Breast epithelium (tissue), 4 donors: ENCODE measurements around the gene CYB5D1. TPM values are rescaled to one million over a fixed set of nuclear protein-coding genes. Genes with fewer than 3 reads are reported as not detected.

Experiments used
- DNase-seq, 2 donors: peaks; one replicate each; pipeline ENCODE4 v3.0.0-alpha.2; 2019; ENCODE audit warnings: low spot score in 2 of 2
- H3K27ac ChIP-seq, 2 donors: fragments of 200-600 bp; sonication (generic) in 1 of 2; one replicate each; pipeline ENCODE4 v1.5.1; 2016 to 2019; ENCODE audit warnings: mild to moderate bottlenecking in 1 of 2
- H3K27me3 ChIP-seq, 2 donors: fragments of 200-600 bp; sonication (generic) in 1 of 2; one replicate each; pipeline versions ENCODE4 v1.5.1 to v1.6.0; 2017 to 2019; ENCODE audit warnings: control low read depth in 1 of 2, mild to moderate bottlenecking in 1 of 2
- H3K36me3 ChIP-seq: fragments of 200-600 bp; one replicate; pipeline ENCODE4 v1.5.1; 2019
- H3K4me1 ChIP-seq, 2 donors: fragments of 200-600 bp; sonication (generic); one replicate each; pipeline ENCODE4 v1.5.1; 2016 to 2019; ENCODE audit warnings: control low read depth in 1 of 2
- H3K4me3 ChIP-seq, 3 donors: fragments of 200-600 bp; sonication (generic); 1 replicate in 2 of 3; 2 replicates in 1 of 3; pipeline ENCODE4 v1.5.1; 2016 to 2019; ENCODE audit warnings: mild to moderate bottlenecking in 3 of 3, moderate library complexity in 2 of 3
- H3K9me3 ChIP-seq, 2 donors: fragments of 200-600 bp; sonication (generic) in 1 of 2; one replicate each; pipeline ENCODE4 v1.5.1; 2016 to 2019; ENCODE audit warnings: control low read depth in 1 of 2
- POLR2A ChIP-seq: fragments of 450-650 bp; IDR thresholded peaks from one replicate; pipeline ENCODE4 v1.6.1; 2016; ENCODE audit warnings: antibody characterized with exemption, mild to moderate bottlenecking, moderate library complexity
- POLR2AphosphoS5 ChIP-seq, 3 donors: sonication (generic); formaldehyde crosslinking; IDR thresholded peaks; one replicate each; pipeline ENCODE4 v1.6.1; 2017; ENCODE audit warnings: antibody characterized with exemption in 3 of 3
- intact Hi-C: fragments of 100-400 bp; cut with DNase I; formaldehyde crosslinking; loops from one replicate; pipeline ENCODE4 v1.15.1; 2023; ENCODE audit warnings: low total_unique reads
- total RNA-seq, 3 donors: library from RNA; depleted of rRNA; stranded (reverse); fragments of >200 nt; gene quantifications; one replicate each; pipeline ENCODE4 v1.1.0, GENCODE V29; 2016
- TF ChIP-seq, protein P1 (sequence below), 3 donors: fragments of 450-650 bp; IDR thresholded peaks; one replicate each; pipeline ENCODE4 v1.5.1; 2016 to 2017; ENCODE audit warnings: antibody characterized with exemption in 3 of 3, mild to moderate bottlenecking in 3 of 3, moderate library complexity in 3 of 3

CYB5D1 gene
- total RNA-seq, 3 donors from 2014 or later, result 8.2 to 20.5 (median 13.4) TPM

DNA sequence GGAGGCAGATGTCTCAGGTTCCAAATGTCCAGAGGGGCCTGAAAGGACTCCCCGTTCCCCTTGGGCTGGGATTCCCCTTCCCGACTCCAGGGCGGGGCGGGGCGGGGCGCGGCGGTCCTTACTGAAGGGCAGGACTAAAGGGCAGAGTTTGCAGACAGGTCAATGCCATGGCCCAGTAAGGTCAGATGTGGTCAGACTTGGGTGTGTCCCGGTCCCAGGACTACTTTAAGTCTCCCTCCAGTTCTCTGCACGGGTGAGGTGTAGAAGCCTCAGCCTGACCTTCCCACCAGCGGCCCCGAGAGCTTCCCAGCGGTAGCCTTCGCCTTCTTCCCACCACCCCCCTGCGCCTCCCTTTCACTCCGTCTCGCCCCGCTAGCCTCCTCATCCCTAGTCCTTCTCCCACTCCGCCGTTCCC lies 23.3 kb upstream of the CYB5D1 start:
- TF ChIP-seq POLR2A, result no peak
- no peak for TF ChIP-seq POLR2AphosphoS5 (IDR thresholded peaks at IDR 0.05)
- Histone ChIP-seq H3K4me1 (peaks cover 8 to 28% of the 10 kb centered on the region in 2 donors), H3K9me3 (no peaks in the 10 kb centered on the region), H3K36me3 (no peaks in the 10 kb centered on the region), H3K4me3 (peak overlapping the region; percentile 70 to 74 (median 74)), H3K27me3 (no peaks in the 10 kb centered on the region), H3K27ac (peak overlapping the region; percentile 97 to 99)
- intact Hi-C loops, result no loop called here
- peak; percentile 54 to 65 for DNase-seq

DNA sequence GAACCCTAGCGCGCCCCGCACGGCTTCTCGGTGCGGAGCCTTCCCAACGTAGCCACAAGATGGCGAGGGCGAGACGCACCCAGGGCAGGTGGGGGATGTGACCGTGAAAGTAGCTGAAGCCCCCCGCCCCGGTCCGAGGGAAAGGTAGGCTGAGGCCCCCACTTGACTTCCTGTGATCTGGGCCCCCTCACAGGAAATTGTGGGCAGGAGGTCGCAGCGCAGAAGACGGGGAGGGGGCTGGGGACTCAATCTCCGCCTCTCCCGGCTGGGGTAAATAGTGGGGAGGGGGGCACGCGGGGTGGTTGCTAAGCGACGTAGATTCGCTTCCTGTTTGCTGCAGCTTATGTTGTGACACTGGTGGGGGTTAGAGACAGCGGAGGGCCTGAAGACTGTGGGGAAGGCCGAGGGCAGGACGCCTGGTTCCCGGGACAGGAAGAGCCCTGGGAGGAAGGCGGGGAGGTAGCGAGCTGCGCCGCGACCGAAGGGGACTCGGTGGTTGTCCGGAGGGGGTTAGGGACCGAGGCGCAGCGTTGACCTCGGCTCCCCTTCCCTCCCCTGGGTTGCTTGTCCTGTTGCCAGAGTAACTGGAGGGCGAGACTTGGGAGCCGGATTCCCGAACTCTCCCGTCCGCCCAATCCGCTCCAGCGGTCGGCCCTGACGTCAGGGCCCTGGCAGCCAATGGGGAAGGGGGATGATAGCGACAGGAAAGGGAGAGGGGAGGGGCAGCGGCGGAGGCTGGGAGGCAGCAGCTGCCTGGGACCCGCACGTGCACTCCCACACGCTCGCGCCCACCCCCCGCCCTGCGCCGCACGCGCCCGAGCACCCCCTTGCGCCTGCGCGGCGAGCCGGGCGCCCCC lies 22.6 kb upstream of the CYB5D1 start:
- Histone ChIP-seq H3K4me3 (peak overlapping the region; percentile 70 to 74 (median 74)), H3K4me1 (peaks cover 8 to 29% of the 10 kb centered on the region in 2 donors), H3K36me3 (no peaks in the 10 kb centered on the region), H3K27me3 (no peaks in the 10 kb centered on the region), H3K27ac (peak overlapping the region; percentile 97 to 99), H3K9me3 (no peaks in the 10 kb centered on the region)
- intact Hi-C loops, result no loop called here
- DNase-seq, result peak; percentile 97
- peak; percentile 69 to 88 (median 84) for TF ChIP-seq POLR2AphosphoS5 (IDR thresholded peaks at IDR 0.05)
- TF ChIP-seq POLR2A, result peak; percentile 85
- TF ChIP-seq, protein P1, sequence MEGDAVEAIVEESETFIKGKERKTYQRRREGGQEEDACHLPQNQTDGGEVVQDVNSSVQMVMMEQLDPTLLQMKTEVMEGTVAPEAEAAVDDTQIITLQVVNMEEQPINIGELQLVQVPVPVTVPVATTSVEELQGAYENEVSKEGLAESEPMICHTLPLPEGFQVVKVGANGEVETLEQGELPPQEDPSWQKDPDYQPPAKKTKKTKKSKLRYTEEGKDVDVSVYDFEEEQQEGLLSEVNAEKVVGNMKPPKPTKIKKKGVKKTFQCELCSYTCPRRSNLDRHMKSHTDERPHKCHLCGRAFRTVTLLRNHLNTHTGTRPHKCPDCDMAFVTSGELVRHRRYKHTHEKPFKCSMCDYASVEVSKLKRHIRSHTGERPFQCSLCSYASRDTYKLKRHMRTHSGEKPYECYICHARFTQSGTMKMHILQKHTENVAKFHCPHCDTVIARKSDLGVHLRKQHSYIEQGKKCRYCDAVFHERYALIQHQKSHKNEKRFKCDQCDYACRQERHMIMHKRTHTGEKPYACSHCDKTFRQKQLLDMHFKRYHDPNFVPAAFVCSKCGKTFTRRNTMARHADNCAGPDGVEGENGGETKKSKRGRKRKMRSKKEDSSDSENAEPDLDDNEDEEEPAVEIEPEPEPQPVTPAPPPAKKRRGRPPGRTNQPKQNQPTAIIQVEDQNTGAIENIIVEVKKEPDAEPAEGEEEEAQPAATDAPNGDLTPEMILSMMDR (IDR thresholded peaks at IDR 0.05), result peak; percentile 61 to 92 (median 78)

DNA sequence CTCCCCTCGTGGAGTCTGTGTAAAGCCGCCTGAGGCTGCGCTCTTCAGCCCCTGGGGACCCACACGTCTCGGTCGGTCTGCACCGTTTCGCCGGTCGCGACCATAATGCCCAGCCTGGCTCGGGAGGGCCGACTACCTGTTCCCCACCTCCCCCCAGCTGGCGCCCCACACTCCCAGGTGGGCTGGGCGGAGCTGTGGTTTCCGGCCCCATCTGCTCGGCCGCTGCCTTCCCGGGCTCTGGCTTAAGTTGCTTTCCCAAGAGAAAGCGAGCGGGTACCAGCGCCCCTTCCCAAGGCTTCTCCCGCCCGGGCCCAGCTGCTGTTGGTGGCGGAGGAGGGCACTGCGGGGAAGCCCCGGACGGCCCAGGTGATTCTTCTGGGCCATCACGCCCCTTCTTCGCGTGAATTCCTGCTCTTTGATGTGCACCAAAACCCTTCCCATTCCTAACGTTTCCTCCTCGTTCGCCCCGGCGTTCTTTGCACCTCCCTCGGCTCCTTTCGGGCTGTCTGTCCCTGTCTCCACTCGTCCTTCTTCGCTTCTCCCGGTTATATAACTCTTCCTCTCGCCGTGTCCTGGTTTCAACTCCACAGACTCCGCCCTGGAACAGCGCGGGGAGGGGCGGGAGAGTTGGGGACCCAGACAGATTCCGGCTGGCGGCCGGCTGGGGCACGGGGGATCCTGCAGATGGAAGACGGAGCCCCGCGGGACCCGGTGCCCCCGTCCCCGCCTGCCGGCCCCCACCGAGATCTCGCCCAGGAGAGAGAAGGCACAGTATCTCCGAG lies 21.8 kb upstream of the CYB5D1 start:
- intact Hi-C loops, result no loop called here
- no peaks in the 10 kb centered on the region for H3K27me3 ChIP-seq
- H3K4me1 ChIP-seq, result peaks cover 8 to 34% of the 10 kb centered on the region in 2 donors
- H3K36me3 ChIP-seq, result no peaks in the 10 kb centered on the region
- DNase-seq, result peak; percentile 48 to 75
- H3K27ac ChIP-seq, result peak overlapping the region; percentile 97 to 99
- peak overlapping the region; percentile 70 to 74 (median 74) for H3K4me3 ChIP-seq
- H3K9me3 ChIP-seq, result no peaks in the 10 kb centered on the region
- TF ChIP-seq POLR2AphosphoS5 (IDR thresholded peaks at IDR 0.05) (peak; percentile 14 to 27 (median 15)), POLR2A (no peak)
- TF ChIP-seq, protein P1 (IDR thresholded peaks at IDR 0.05), result no peak

DNA sequence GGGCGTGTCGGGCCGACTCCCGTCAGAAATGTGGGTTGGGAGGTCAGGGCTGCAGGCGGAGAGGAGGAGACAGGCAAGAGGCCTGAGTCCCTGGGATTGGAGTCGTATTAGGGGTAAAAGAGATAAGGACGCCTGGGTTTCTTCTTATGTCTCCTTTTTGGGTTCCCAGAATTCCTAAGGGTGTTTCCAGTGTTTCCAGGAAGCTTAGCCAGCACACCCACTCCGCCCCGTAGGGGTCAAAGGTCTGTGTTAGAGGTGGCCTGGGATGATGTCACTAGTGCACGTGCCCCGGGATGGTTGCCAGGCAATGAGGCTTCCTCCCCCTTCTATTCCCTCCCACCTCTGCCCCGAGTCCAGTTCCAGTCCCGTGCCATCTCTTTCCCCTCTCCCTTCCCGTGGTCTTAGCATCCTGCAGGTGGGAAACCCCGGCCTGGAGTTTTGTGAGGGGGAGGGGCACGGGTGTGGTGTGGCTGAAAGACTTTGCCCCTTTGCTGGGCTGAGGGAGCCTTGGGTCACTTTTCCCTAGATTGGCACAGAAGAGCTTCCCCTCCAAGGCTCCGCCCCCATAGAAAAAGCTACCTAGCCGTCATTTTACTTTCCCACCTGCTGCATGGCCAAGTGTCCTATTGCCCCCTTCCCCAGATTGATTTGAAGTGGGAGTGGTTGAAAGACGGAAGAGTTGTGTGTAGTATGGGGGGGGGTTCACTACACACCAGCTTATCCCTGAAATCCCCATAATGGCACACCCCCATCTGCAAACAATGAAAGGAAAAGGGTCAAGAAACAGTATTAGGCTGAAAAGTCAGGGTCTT lies 21.0 kb upstream of the CYB5D1 start:
- Histone ChIP-seq H3K27ac (peak overlapping the region; percentile 97 to 99), H3K4me3 (peak overlapping the region; percentile 70 to 74 (median 74)), H3K27me3 (no peaks in the 10 kb centered on the region), H3K9me3 (no peaks in the 10 kb centered on the region), H3K36me3 (no peaks in the 10 kb centered on the region), H3K4me1 (peaks cover 8 to 38% of the 10 kb centered on the region in 2 donors)
- no peak for TF ChIP-seq POLR2A
- TF ChIP-seq POLR2AphosphoS5 (IDR thresholded peaks at IDR 0.05), result peak; percentile 45 to 87 (median 83)
- TF ChIP-seq, protein P1 (IDR thresholded peaks at IDR 0.05), result no peak
- peak; percentile 76 to 86 for DNase-seq
- intact Hi-C loops, result no loop called here
